ENCODE measurements around the gene GRK5. TPM values are rescaled to one million over a fixed set of nuclear protein-coding genes. Genes with fewer than 3 reads are reported as not detected.
A peak's percentile ranks its signal among the peaks of the same experiment; 100 is the strongest.

Gene GRK5
- total RNA-seq, 1 donor from 2014 or later = 77.6 TPM

GRCh38 chr10:119377958-119378736 lies 170.8 kb downstream of the GRK5 start:
- no peak for DNase-seq
- H3K4me3 Mint-ChIP-seq (ENCODE audit: unreplicated experiment) = peak overlapping the region; percentile 59

GRCh38 chr10:119378737-119379067 lies 171.3 kb downstream of the GRK5 start:
- DNase-seq = no peak
- peaks cover 7% of the 10 kb centered on the region for H3K36me3 Mint-ChIP-seq (ENCODE audit: unreplicated experiment)
- no peak overlapping the region for H3K4me3 Mint-ChIP-seq (ENCODE audit: unreplicated experiment)
- TF ChIP-seq CTCF (IDR thresholded peaks at IDR 0.05; ENCODE audit: partially characterized antibody, unreplicated experiment) = no peak
- peak overlapping the region; percentile 92 for H3K27ac Mint-ChIP-seq (ENCODE audit: unreplicated experiment)
- peaks cover 28% of the 10 kb centered on the region for H3K9me3 Mint-ChIP-seq (ENCODE audit: unreplicated experiment)
- H3K27me3 Mint-ChIP-seq (ENCODE audit: unreplicated experiment) = peaks cover 20% of the 10 kb centered on the region
- peaks cover 55% of the 10 kb centered on the region for H3K4me1 Mint-ChIP-seq (ENCODE audit: low read depth, unreplicated experiment)

More at GRCh38 chr10:119377958-119378736, 170.8 kb downstream of the GRK5 start:
- TF ChIP-seq CTCF (IDR thresholded peaks at IDR 0.05; ENCODE audit: partially characterized antibody, unreplicated experiment) = no peak
- Mint-ChIP-seq H3K9me3 (ENCODE audit: unreplicated experiment) (peaks cover 28% of the 10 kb centered on the region), H3K27ac (ENCODE audit: unreplicated experiment) (peak overlapping the region; percentile 92), H3K36me3 (ENCODE audit: unreplicated experiment) (peaks cover 1% of the 10 kb centered on the region), H3K27me3 (ENCODE audit: unreplicated experiment) (peaks cover 20% of the 10 kb centered on the region), H3K4me1 (ENCODE audit: low read depth, unreplicated experiment) (peaks cover 60% of the 10 kb centered on the region)

- Mint-ChIP-seq H3K36me3 (ENCODE audit: unreplicated experiment) (peaks cover 14% of the 10 kb centered on the region), H3K27ac (ENCODE audit: unreplicated experiment) (no peak overlapping the region), H3K4me3 (ENCODE audit: unreplicated experiment) (peak overlapping the region; percentile 50), H3K9me3 (ENCODE audit: unreplicated experiment) (peaks cover 28% of the 10 kb centered on the region), H3K27me3 (ENCODE audit: unreplicated experiment) (peaks cover 23% of the 10 kb centered on the region), H3K4me1 (ENCODE audit: low read depth, unreplicated experiment) (peaks cover 53% of the 10 kb centered on the region)
- no peak for DNase-seq
- TF ChIP-seq CTCF (IDR thresholded peaks at IDR 0.05; ENCODE audit: partially characterized antibody, unreplicated experiment) = no peak
These were observed 172.2 kb downstream of the GRK5 start for GRCh38 chr10:119379466-119380071.

- DNase-seq = no peak
- Mint-ChIP-seq H3K4me3 (ENCODE audit: unreplicated experiment) (no peak overlapping the region), H3K9me3 (ENCODE audit: unreplicated experiment) (peaks cover 6% of the 10 kb centered on the region), H3K27me3 (ENCODE audit: unreplicated experiment) (peaks cover 15% of the 10 kb centered on the region), H3K4me1 (ENCODE audit: low read depth, unreplicated experiment) (peaks cover 20% of the 10 kb centered on the region), H3K36me3 (ENCODE audit: unreplicated experiment) (peaks cover 24% of the 10 kb centered on the region), H3K27ac (ENCODE audit: unreplicated experiment) (no peak overlapping the region)
- TF ChIP-seq CTCF (IDR thresholded peaks at IDR 0.05; ENCODE audit: partially characterized antibody, unreplicated experiment) = no peak
These were observed 175.9 kb downstream of the GRK5 start for GRCh38 chr10:119383174-119383856.

All from glutamatergic neuron (in vitro differentiated cells).